ENCODE results near the gene TRIO.

The TRIO gene

GRCh38 chr5:14436801-14437542 lies 293.8 kb downstream of the TRIO start:
- no peak overlapping the region for H3K4me3 ChIP-seq (replicated peaks in 1 of 2; ENCODE audit: low read depth in 2 of 2, low read length in 2 of 2)
- TF ChIP-seq, protein P1, sequence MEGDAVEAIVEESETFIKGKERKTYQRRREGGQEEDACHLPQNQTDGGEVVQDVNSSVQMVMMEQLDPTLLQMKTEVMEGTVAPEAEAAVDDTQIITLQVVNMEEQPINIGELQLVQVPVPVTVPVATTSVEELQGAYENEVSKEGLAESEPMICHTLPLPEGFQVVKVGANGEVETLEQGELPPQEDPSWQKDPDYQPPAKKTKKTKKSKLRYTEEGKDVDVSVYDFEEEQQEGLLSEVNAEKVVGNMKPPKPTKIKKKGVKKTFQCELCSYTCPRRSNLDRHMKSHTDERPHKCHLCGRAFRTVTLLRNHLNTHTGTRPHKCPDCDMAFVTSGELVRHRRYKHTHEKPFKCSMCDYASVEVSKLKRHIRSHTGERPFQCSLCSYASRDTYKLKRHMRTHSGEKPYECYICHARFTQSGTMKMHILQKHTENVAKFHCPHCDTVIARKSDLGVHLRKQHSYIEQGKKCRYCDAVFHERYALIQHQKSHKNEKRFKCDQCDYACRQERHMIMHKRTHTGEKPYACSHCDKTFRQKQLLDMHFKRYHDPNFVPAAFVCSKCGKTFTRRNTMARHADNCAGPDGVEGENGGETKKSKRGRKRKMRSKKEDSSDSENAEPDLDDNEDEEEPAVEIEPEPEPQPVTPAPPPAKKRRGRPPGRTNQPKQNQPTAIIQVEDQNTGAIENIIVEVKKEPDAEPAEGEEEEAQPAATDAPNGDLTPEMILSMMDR (IDR thresholded peaks at IDR 0.05; ENCODE audit: low read depth, low read length), result no peak

DNA sequence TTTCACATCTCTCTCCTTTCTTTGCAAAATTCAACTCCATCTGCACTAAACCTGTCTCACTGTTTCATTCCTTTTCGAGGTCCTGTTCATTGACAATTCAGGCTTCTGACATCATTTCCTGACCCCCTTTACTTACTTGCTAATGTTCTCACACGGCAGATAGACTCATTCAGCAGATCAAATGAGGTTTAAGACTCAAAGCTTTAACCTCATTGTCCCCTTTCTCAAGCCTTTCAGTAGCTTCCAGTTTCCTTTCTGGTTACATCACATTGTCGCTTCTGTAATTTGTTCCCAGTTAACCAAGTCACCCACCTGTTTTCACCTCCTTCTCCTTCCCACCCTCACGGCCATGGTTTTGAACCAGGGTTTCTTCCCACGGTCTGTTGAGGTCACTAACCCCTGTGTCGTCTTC lies 295.1 kb downstream of the TRIO start:
- TF ChIP-seq, protein P1 (IDR thresholded peaks at IDR 0.05; ENCODE audit: low read depth, low read length), result no peak
- no peak overlapping the region for H3K4me3 ChIP-seq (replicated peaks in 1 of 2; ENCODE audit: low read depth in 2 of 2, low read length in 2 of 2)
- no peak for DNase-seq (ENCODE audit: low read depth in 2 of 2)

More at GRCh38 chr5:14436801-14437542, 293.8 kb downstream of the TRIO start:
- no peak for DNase-seq (ENCODE audit: low read depth in 2 of 2)

DNA sequence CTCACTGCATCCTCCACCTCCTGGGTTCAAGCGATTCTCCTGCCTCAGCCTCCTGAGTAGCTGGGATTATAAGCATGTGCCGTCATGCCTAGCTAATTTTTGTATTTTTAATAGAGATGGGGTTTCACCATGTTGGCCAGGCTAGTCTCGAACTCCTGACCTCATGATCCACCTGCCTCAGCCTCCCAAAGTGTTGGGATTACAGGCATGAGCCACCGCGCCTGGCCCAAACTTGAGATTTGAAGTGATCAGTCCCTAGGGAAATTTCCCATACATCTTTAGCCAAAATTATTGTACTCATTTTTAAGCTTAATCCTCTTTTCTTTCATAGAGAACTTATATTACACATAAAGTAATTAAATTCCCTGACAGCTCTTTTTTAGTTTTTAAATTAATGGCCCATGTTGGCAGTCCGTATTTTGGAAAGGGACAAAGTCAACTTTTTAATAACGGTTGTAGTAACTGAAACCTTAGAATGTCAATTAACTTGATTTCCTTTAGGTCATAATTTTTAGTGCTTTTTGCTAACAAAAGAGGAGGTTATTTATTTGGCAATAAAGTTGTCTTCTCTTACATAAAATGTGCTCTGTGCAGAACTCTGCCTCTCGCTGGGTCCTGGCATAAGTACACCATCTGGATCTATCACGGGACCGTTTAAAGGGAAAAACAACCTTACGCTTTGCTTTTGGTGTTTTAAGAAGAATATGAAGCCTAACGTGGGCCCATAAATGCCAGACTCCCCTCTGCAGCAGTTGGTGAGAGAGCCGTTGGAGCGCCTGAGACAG lies 296.1 kb downstream of the TRIO start:
- DNase-seq (ENCODE audit: low read depth in 2 of 2), result no peak
- no peak overlapping the region for H3K4me3 ChIP-seq (replicated peaks in 1 of 2; ENCODE audit: low read depth in 2 of 2, low read length in 2 of 2)
- TF ChIP-seq, protein P1 (IDR thresholded peaks at IDR 0.05; ENCODE audit: low read depth, low read length), result no peak

GRCh38 chr5:14440223-14440581 lies 297.1 kb downstream of the TRIO start:
- H3K4me3 ChIP-seq (replicated peaks in 1 of 2; ENCODE audit: low read depth in 2 of 2, low read length in 2 of 2), result peak overlapping the region; percentile 19 to 71
- TF ChIP-seq, protein P1 (IDR thresholded peaks at IDR 0.05; ENCODE audit: low read depth, low read length), result no peak
- no peak for DNase-seq (ENCODE audit: low read depth in 2 of 2)

DNA sequence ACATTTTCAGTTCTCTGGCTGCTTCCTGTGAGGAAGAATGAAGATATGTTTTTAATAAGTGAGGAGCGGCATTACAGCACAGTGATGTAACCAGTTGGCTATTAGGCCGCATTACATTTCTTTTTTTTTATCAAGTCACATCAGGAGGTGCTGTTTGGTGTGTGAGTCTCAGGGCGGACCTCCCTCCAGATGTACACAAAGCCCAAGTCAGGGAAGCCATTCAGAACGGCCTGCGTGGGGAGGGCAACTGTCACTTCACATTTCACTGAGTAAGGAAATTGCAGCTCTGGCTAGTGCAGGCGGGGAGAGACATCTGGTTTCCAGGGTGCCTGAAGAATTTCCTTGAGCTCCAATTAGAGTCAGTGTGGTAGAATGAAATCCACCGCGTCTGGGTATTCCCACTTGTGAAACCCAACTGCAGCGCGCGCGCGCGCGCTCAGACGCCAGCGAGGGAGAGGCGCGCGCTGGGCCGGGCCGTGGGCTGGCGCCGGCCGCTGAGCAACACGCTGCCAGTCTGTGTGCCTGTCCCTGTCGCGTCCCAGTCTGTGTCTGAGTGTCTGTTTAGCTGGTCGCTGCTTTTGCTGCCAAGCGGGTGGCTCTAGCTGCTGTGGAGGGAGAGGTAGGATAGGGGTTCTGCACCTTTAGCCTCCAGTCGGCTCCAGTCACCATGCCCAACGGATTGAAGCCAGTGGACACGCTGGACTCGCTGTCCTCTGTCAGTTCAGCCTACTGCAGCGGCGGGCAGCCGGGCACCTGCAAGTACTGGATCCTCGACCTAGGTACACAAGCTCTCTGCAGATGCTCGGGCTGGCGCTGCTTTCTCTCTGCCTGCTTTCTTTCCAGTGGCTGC lies 297.7 kb downstream of the TRIO start:
- peak overlapping the region; percentile 63 to 71 for H3K4me3 ChIP-seq (replicated peaks in 1 of 2; ENCODE audit: low read depth in 2 of 2, low read length in 2 of 2)
- TF ChIP-seq, protein P1 (IDR thresholded peaks at IDR 0.05; ENCODE audit: low read depth, low read length), result no peak
- peak; percentile 90 to 95 for DNase-seq (ENCODE audit: low read depth in 2 of 2)

DNA sequence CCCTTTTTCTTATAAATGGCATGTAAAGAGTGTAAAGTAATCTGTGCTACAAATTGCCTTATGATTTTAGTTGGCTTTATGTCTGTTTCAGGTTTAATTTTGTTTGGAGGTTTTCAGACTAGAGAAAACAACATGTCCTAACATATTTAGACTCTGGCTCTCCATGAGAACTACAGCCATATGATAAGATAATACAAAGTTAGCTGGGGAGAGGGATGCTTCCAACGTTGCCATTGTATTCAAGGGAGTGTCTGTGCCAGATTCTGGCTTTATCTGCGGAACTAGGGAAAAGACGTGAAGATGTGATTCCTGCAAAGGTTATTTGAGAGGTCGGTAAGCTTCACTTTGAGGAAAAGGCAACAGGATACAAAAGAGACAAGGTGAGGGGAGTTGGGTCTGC lies 298.5 kb downstream of the TRIO start:
- TF ChIP-seq, protein P1 (IDR thresholded peaks at IDR 0.05; ENCODE audit: low read depth, low read length), result no peak
- DNase-seq (ENCODE audit: low read depth in 2 of 2), result no peak
- peak overlapping the region; percentile 63 to 71 for H3K4me3 ChIP-seq (replicated peaks in 1 of 2; ENCODE audit: low read depth in 2 of 2, low read length in 2 of 2)

Measured in cardiac fibroblast (primary cell).